Measurements from ENCODE around the gene RNU6-1. TPM values are rescaled to one million over a fixed set of nuclear protein-coding genes. Genes with fewer than 3 reads are reported as not detected.

The RNU6-1 gene
- total and polyA plus RNA-seq, 2 experiments from 2014 or later: not detected

GRCh38 chr15:67853454-67853853, 13.6 kb upstream of the RNU6-1 start (continued):
- no peak for TF ChIP-seq POLR2AphosphoS5 (IDR thresholded peaks at IDR 0.05; ENCODE audit: low read depth)

GRCh38 chr15:67852418-67852817, 12.6 kb upstream of the RNU6-1 start:
- peak overlapping the region; percentile 95 for H2AFZ ChIP-seq
- H4K20me1 ChIP-seq (replicated peaks; ENCODE audit: insufficient read depth): no peaks in the 10 kb centered on the region
- Mint-ChIP-seq H3K9me3 (no peaks in the 10 kb centered on the region; the same call in 2 of the 3 replicates), H3K4me3 (no peak overlapping the region), H3K4me1 (peaks cover 45% of the 10 kb centered on the region), H3K27ac (peak overlapping the region; percentile 66; the same call in 1 of the 2 replicates), H3K36me3 (ENCODE audit: low read depth) (no peaks in the 10 kb centered on the region), H3K27me3 (ENCODE audit: insufficient read depth, low read depth, poor library complexity) (peaks cover 11% of the 10 kb centered on the region)
- H3K36me3 ChIP-seq (ENCODE audit: insufficient read depth): peaks cover 3% of the 10 kb centered on the region; the same call in 1 of the 2 replicates
- H3K27ac ChIP-seq (ENCODE audit: low read depth): no peak overlapping the region
- H3F3A ChIP-seq (replicated peaks; ENCODE audit: low read depth): no peaks in the 10 kb centered on the region
- peaks cover 27% of the 10 kb centered on the region for H3K4me1 ChIP-seq (ENCODE audit: insufficient read depth)
- H3K79me2 ChIP-seq (replicated peaks; ENCODE audit: insufficient read depth): no peaks in the 10 kb centered on the region
- peak overlapping the region; percentile 17; the same call in 1 of the 2 replicates for H3K4me2 ChIP-seq
- no peak overlapping the region for H3K4me3 ChIP-seq
- no peak for TF ChIP-seq ZNF114 (CRISPR knock-in tag; IDR thresholded peaks at IDR 0.05)
- TF ChIP-seq EZH2phosphoT487 (IDR thresholded peaks at IDR 0.05; ENCODE audit: unreplicated experiment): no peak
- TF ChIP-seq STAT1 (IDR thresholded peaks at IDR 0.05; ENCODE audit: unreplicated experiment): no peak
- no peak for TF ChIP-seq CREB1 (CRISPR knock-in tag; IDR thresholded peaks at IDR 0.05; ENCODE audit: low read depth)
- no peak for TF ChIP-seq REST (IDR thresholded peaks at IDR 0.05; ENCODE audit: unreplicated experiment)
- TF ChIP-seq, protein P1, sequence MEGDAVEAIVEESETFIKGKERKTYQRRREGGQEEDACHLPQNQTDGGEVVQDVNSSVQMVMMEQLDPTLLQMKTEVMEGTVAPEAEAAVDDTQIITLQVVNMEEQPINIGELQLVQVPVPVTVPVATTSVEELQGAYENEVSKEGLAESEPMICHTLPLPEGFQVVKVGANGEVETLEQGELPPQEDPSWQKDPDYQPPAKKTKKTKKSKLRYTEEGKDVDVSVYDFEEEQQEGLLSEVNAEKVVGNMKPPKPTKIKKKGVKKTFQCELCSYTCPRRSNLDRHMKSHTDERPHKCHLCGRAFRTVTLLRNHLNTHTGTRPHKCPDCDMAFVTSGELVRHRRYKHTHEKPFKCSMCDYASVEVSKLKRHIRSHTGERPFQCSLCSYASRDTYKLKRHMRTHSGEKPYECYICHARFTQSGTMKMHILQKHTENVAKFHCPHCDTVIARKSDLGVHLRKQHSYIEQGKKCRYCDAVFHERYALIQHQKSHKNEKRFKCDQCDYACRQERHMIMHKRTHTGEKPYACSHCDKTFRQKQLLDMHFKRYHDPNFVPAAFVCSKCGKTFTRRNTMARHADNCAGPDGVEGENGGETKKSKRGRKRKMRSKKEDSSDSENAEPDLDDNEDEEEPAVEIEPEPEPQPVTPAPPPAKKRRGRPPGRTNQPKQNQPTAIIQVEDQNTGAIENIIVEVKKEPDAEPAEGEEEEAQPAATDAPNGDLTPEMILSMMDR (conservative IDR thresholded peaks at IDR 0.05; ENCODE audit: low read depth in 2 of 2): no peak
- no peak for TF ChIP-seq EZH2 (IDR thresholded peaks at IDR 0.05; ENCODE audit: low read depth, unreplicated experiment)
- TF ChIP-seq JUNB (IDR thresholded peaks at IDR 0.05; ENCODE audit: unreplicated experiment): no peak
- TF ChIP-seq ZNF331 (CRISPR knock-in tag; IDR thresholded peaks at IDR 0.05; ENCODE audit: low read depth): no peak
- no peak for TF ChIP-seq NANOG (IDR thresholded peaks at IDR 0.05; ENCODE audit: borderline replicate concordance)
- TF ChIP-seq ETS1 (IDR thresholded peaks at IDR 0.05): no peak
- no peak for TF ChIP-seq ZNF462 (CRISPR knock-in tag; IDR thresholded peaks at IDR 0.05)
- no peak for TF ChIP-seq POLR2AphosphoS5 (IDR thresholded peaks at IDR 0.05; ENCODE audit: low read depth)
- DNase-seq (ENCODE audit: low spot score): no peak
- no peak for ATAC-seq
- H3K9me2 ChIP-seq (ENCODE audit: insufficient read depth): peaks cover 5% of the 10 kb centered on the region; the same call in 1 of the 2 replicates
- no peaks in the 10 kb centered on the region for H3K27me3 ChIP-seq (ENCODE audit: insufficient read depth)

Measured in GM23338 (cell line).